T-helper 2 cell treated with Interferon-gamma antibody and Interleukin-4, amounts not matched to agents 100 ng/mL and 5 ng/mL, for 36 hours (primary cell): Measurements from ENCODE around the gene HOXA4. TPM values are rescaled to one million over a fixed set of nuclear protein-coding genes. Genes with fewer than 3 reads are reported as not detected.

Source experiments
- intact Hi-C: fragments of 100-400 bp; cut with micrococcal nuclease; formaldehyde crosslinking; loops from one replicate; pipeline ENCODE4 v1.15.1; 2023
- total RNA-seq: library from RNA; stranded (reverse); gene quantifications from 2 replicates; pipeline ENCODE4 v1.2.3, GENCODE V29; 2022

The HOXA4 gene
- total RNA-seq, 1 donor from 2014 or later: 0.16 TPM

DNA sequence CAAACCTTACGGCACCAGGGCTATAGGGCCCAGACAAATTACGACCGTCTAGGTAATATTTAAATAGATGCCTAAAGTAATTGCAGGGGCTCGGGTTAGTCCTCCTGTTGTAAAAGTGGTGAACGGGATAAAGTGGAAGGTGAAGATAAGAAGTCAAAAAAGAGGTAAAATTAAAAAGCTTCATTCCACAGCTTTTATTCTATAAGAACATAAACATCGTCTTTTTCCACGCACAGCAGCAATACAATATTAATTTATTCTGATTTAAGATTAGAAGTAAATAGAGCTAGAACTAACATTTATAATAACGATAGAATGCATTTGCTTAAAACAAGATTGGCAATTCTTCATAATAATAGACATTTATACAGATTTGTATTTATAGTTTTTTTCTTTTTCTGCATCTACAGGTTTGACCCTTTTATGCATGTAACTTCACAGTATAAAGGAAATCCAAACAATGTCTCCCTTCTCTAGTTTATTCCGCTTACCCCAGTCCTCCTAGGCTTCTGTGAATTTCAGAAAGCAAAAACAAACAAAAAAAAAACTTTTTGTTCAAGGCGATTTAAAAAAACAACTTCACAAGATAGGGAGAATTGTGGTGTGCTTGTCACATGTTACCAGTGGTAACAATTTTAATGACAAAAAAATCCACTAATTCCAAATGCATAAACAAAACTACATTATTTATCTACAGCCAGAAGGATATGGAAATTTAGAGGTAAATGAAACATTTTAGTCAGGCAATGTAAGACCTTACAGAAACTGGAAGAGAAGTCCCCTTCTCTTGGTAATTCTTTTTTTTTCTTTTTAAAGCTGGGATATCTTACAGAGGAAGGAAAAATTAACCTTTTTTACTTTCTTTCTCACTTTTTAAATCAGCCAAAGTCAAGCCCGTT lies 40.1 kb upstream of the HOXA4 start:
- intact Hi-C loops: loop anchor here (5.0 kb wide), 1 partner anchor 72 kb away; the partner anchor contains the start of gene EVX1

GRCh38 chr7:27169658-27170425 lies 39.3 kb upstream of the HOXA4 start:
- intact Hi-C loops: loop anchor here (2.0 to 5.0 kb wide), 2 partner anchors 15 to 72 kb away; partner anchors contain the start of genes EVX1 and HOXA11

- intact Hi-C loops: loop anchor here (2.0 kb wide), 1 partner anchor 16 kb away; the partner anchor contains the start of gene HOXA11
Observed at GRCh38 chr7:27168265-27168947, 37.8 kb upstream of the HOXA4 start.

GRCh38 chr7:27167916-27168264 lies 37.3 kb upstream of the HOXA4 start:
- intact Hi-C loops: loop anchor here (2.0 kb wide), 2 partner anchors 17 kb away; partner anchors contain the start of gene HOXA11

GRCh38 chr7:27166531-27167505 lies 36.3 kb upstream of the HOXA4 start:
- intact Hi-C loops: loop anchor here (1.0 to 2.0 kb wide), 2 partner anchors 10 to 16 kb away; no protein-coding TSS in a partner anchor

DNA sequence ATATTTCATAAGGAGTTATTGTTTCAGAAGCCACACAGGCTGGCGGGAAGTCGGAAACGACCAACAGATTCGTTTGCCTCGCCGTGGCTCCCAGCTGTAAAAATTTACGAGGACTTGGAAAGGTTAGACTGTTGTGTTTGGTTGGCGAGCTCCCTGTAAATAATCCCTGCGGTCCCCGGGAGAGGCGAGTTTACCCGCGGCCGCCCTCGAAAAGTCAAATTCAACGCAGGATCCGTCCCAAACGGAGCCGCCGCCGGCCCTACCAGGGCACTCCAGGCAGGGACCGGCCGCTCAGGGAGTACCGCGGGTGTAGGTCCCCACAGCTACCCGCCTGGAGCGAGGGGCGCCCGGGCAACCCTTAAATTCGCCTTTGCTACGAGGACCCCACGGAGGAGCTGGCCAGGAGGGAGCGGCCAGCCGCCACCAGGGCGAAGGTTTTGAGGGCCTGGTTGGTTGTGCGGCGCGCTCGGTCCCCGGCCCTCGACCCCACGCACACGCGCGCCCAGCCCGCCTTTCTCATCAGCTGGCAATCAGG lies 35.5 kb upstream of the HOXA4 start:
- intact Hi-C loops: loop anchor here (1.0 to 2.0 kb wide), 3 partner anchors 9 to 31 kb away; no protein-coding TSS in a partner anchor

DNA sequence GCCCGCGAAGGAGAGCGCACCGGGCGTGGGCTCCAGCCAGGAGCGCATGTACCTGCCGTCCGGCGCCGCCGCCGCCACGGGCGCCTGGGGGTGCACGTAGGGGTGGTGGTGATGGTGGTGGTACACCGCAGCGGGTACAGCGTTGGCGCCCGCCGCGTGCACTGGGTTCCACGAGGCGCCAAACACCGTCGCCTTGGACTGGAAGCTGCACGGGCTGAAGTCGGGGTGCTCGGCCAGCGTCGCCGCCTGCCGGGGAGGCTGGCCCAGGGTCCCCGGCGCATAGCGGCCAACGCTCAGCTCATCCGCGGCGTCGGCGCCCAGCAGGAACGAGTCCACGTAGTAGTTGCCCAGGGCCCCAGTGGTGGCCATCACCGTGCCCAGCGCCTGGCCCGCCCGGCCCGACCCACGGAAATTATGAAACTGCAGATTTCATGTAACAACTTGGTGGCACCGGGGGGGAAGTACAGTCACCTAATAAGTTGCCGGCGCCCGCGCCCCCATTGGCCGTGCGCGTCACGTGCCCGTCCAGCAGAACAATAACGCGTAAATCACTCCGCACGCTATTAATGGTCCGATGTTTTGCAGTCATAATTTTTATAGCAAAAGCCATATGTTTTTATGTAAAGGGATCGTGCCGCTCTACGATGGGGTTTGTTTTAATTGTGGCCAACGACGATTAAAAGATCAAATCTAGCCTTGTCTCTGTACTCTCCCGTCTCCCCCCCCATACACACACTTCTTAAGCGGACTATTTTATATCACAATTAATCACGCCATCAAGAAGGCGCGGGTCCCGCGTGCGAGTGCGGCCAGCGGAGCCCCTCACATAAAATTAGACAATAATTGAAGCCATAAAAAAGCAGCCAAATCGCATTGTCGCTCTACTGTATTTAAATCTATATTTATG lies 34.8 kb upstream of the HOXA4 start, which contains the start of gene HOXA9:
Gene HOXA9 (minus strand): TSS at position 449 of the 907 bp plus-strand sequence. CDS start 80 bp downstream, at position 369.
- intact Hi-C loops: loop anchor here (2.0 kb wide), 1 partner anchor 31 kb away; no protein-coding TSS in a partner anchor

GRCh38 chr7:27164367-27165088 lies 34.0 kb upstream of the HOXA4 start:
- intact Hi-C loops: loop anchor here (2.0 to 5.0 kb wide), 3 partner anchors 32 to 1302 kb away; no protein-coding TSS in a partner anchor

GRCh38 chr7:27164045-27164366 lies 33.4 kb upstream of the HOXA4 start:
- intact Hi-C loops: loop anchor here (2.0 to 5.0 kb wide), 3 partner anchors 33 to 1302 kb away; no protein-coding TSS in a partner anchor

GRCh38 chr7:27163288-27164044 lies 32.9 kb upstream of the HOXA4 start:
- intact Hi-C loops: loop anchor here (2.0 to 5.0 kb wide), 3 partner anchors 33 to 1301 kb away; no protein-coding TSS in a partner anchor

DNA sequence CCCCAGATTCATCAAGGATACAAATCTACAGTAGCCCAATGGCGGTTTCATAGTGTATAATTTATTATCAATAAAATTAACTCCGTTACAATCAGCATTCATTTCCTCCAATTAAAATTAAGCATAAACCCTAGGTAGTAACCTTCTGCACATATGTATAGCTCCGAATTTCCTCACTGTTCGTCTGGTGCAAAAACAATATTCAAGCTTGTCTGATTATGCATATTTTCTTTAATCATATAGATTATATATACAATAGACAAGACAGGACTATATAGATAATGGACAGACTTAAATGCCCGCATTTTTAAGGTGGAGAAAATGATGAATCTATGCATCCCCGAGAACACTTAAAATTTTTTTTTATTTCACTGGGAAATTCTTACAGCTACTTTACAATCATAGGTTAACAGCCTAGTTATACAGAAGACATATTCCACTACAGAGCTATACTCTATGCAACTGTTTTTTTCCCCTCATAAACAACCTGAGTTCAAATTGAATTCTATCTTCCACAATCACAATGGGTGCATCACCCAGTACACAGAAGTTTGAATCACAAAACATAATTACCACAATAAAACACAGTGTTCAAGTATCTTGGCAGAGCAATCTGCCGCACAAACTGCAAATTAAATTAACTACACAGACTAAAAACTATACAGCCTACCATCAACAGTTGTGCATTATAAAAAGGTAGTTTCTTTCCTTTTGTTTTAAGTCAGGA lies 32.2 kb upstream of the HOXA4 start:
- intact Hi-C loops: loop anchor here (5.0 kb wide), 2 partner anchors 660 to 1300 kb away; no protein-coding TSS in a partner anchor

DNA sequence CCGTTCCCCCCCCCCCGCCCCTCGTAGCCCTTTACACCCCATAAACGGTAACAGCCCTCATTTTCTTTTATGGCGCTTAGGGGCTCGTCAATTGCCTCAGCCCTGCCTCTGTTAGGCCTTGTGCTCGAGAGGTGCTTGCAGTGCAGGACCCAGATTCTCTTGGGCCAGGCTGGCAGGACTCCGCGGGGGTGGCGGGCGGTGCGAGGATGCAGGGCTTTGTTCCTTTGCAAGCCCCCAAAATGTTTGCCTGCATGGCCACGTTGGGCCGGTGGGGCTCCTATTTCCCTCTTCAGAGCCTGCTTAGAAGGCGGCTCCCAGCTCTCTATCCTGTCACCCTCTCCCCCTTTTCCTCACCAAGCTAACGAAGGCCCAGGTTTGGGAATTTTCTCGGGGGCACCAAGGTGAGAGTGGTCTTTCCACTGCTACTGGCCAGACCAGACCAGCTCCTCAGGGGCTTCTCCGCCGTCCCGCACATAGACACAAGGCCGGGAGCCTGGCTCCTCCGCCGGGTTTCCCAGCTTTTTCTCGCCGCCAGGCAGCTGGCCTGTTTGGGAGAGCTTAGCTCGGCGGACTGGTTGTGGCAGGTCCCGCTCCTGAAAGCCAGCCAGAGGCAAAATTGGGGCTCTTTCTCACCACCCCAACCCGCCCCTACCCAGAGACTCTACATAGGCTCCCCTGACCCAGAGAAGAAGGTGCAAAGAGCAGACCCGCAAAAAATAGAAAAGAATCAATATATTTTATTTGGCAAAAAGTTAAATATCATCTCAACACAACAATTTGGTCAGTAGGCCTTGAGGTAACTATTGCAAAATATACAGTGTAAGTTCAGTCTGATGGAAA lies 31.4 kb upstream of the HOXA4 start:
- intact Hi-C loops: loop anchor here (1.0 to 5.0 kb wide), 7 partner anchors 65 to 1300 kb away; no protein-coding TSS in a partner anchor

GRCh38 chr7:27161214-27161720 lies 30.7 kb upstream of the HOXA4 start:
- intact Hi-C loops: loop anchor here (1.0 to 5.0 kb wide), 7 partner anchors 64 to 1299 kb away; no protein-coding TSS in a partner anchor

DNA sequence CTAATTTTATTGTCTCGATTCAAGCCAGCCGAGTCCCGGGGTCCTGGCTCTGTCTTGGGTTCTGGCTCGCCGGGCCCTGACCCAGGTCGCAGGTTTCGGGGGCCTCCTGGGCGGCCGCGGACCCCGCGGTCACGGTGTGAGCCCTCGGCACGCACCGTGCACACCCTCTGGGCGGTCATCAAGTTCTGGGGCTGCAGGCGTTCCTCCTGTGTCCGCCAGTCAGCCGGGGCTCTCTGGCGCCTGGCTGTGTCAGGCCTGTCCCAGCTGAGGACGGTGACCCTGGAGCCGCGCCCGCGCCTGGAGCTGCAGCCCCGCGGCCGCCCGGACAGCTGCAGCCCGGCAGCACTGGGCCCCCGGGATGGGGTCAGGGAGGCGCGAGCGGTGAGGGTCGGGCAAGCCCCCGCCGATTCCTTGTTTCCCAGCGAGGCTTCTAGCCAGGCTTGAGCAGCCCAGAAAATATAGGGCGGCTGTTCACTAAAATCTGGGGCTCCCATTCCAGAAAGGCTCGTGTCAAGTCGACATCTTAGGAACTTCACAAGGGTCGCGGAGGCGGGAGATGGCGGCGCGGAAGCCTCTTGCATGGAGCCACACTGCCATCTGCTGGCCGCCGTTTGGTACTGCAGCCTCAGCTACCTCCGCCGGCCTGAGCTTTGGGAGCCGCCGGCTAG lies 30.1 kb upstream of the HOXA4 start:
- intact Hi-C loops: loop anchor here (1.0 to 5.0 kb wide), 8 partner anchors 10 to 1298 kb away; no protein-coding TSS in a partner anchor
